IMR-90 (cell line): ENCODE data around the gene DOCK2. TPM values are rescaled to one million over a fixed set of nuclear protein-coding genes. Genes with fewer than 3 reads are reported as not detected.

Experiments
- ATAC-seq: fragments of 200-7000 bp; cut with Tn5 transposase; 2 replicates; pipeline ENCODE4 v1.9.1; 2020; ENCODE audit warnings: low read depth, mild to moderate bottlenecking, moderate library complexity
- BruUV-seq: library from RNA; stranded (reverse); fragments of 400-500 nt; replicated peaks from 2 replicates; lab custom pipeline; 2021; lab: Mats Ljungman, UMichigan
- CTCF ChIA-PET: fragments of 300-600 bp; formaldehyde crosslinking; extraction: SDS; loops from one replicate; lab custom pipeline; 2021; ENCODE audit warnings: antibody characterized with exemption; lab: Yijun Ruan, JAX
- POLR2A ChIA-PET: fragments of 300-600 bp; sonication (Branson Sonifier 250); formaldehyde crosslinking; loops from one replicate; lab custom pipeline; 2022; ENCODE audit warnings: antibody characterized with exemption; ENCODE audit not compliant: unreplicated experiment; lab: Charles Lee
- DNase-seq: peaks from one replicate; pipeline ENCODE4 v3.0.0; 2013
- H2AFZ ChIP-seq: replicated peaks from 2 replicates; pipeline ENCODE3; 2013; ENCODE audit warnings: low read length, mild to moderate bottlenecking; ENCODE audit not compliant: poor library complexity
- H2AK5ac ChIP-seq: 2 replicates; pipeline ENCODE4 v1.6.1; 2013; ENCODE audit warnings: low read depth, low read length, inconsistent platforms
- H2AK9ac ChIP-seq: replicated peaks from 2 replicates; pipeline ENCODE3; 2013; ENCODE audit warnings: mild to moderate bottlenecking, low read depth, low read length, moderate library complexity; ENCODE audit not compliant: poor library complexity
- H2BK120ac ChIP-seq: 2 replicates; pipeline ENCODE4 v1.6.1; 2013; ENCODE audit warnings: low read depth, low read length, inconsistent platforms
- H2BK15ac ChIP-seq: 3 replicates; pipeline ENCODE4 v1.6.1; 2013; ENCODE audit warnings: low read depth, low read length, inconsistent platforms
- H2BK20ac ChIP-seq: 2 replicates; pipeline ENCODE4 v1.6.1; 2013; ENCODE audit warnings: low read depth, mild to moderate bottlenecking, inconsistent platforms, low read length, moderate library complexity
- H2BK5ac ChIP-seq: 2 replicates; pipeline ENCODE4 v1.6.1; 2013; ENCODE audit warnings: mild to moderate bottlenecking, low read depth, low read length, inconsistent platforms; ENCODE audit not compliant: poor library complexity, severe bottlenecking
- H3K14ac ChIP-seq: replicated peaks from 2 replicates; pipeline ENCODE4 v1.6.1; 2013; ENCODE audit warnings: low read depth, low read length, inconsistent platforms
- H3K18ac ChIP-seq: 2 replicates; pipeline ENCODE4 v1.6.1; 2013; ENCODE audit warnings: low read depth, low read length, control low read depth
- H3K23ac ChIP-seq: 2 replicates; pipeline ENCODE4 v1.6.1; 2013; ENCODE audit warnings: low read depth, low read length, inconsistent platforms
- H3K27ac ChIP-seq: 2 replicates; pipeline ENCODE4 v1.5.1; 2013; ENCODE audit warnings: mild to moderate bottlenecking, control low read depth, low read length; ENCODE audit not compliant: insufficient read depth
- H3K27me3 ChIP-seq: 2 replicates; pipeline ENCODE4 v1.6.1; 2013; ENCODE audit warnings: low read length; ENCODE audit not compliant: control insufficient read depth, insufficient read depth
- H3K36me3 ChIP-seq: 2 replicates; pipeline ENCODE4 v1.6.1; 2013; ENCODE audit warnings: low read length, mixed read lengths; ENCODE audit not compliant: control insufficient read depth, insufficient read depth
- H3K4ac ChIP-seq: 2 replicates; pipeline ENCODE4 v1.6.1; 2013; ENCODE audit warnings: low read depth, low read length, inconsistent platforms
- H3K4me1 ChIP-seq: 2 replicates; pipeline ENCODE4 v1.6.1; 2013; ENCODE audit warnings: low read length, mixed read lengths; ENCODE audit not compliant: control insufficient read depth, insufficient read depth
- H3K4me2 ChIP-seq: 2 replicates; pipeline ENCODE4 v1.6.1; 2013; ENCODE audit warnings: low read depth, mild to moderate bottlenecking, control low read depth, low read length, moderate library complexity
- H3K4me3 ChIP-seq: 2 replicates; pipeline ENCODE4 v1.5.1; 2013; ENCODE audit warnings: low read depth, mild to moderate bottlenecking, control low read depth, low read length, moderate library complexity; ENCODE audit not compliant: insufficient read depth
- H3K56ac ChIP-seq: 2 replicates; pipeline ENCODE4 v1.6.1; 2013; ENCODE audit warnings: low read length, inconsistent platforms; ENCODE audit not compliant: insufficient read depth; ENCODE audit errors: extremely low read depth
- H3K79me1 ChIP-seq, 2 experiments: 2 replicates each; pipeline ENCODE4 v1.6.1; 2013; ENCODE audit warnings: low read length in 2 of 2, inconsistent platforms in 1 of 2, low read depth in 1 of 2
- H3K9ac ChIP-seq: 2 replicates; pipeline ENCODE4 v1.6.1; 2013; ENCODE audit warnings: low read depth, low read length, control low read depth
- H3K9me1 ChIP-seq: 2 replicates; pipeline ENCODE4 v1.6.1; 2013; ENCODE audit warnings: low read length, inconsistent platforms; ENCODE audit not compliant: insufficient read depth
- H3K9me3 ChIP-seq: 2 replicates; pipeline ENCODE4 v1.6.1; 2013; ENCODE audit warnings: low read length; ENCODE audit not compliant: control insufficient read depth, insufficient read depth
- H4K20me1 ChIP-seq: 2 replicates; pipeline ENCODE4 v1.6.1; 2013; ENCODE audit warnings: low read length, inconsistent platforms; ENCODE audit not compliant: insufficient read depth
- H4K5ac ChIP-seq: 2 replicates; pipeline ENCODE4 v1.6.1; 2013; ENCODE audit warnings: mild to moderate bottlenecking, low read depth, low read length, control low read depth
- H4K8ac ChIP-seq, 2 experiments: 2 replicates each; pipeline ENCODE4 v1.6.1; 2013; ENCODE audit warnings: low read depth in 2 of 2, low read length in 2 of 2, control low read depth in 1 of 2, inconsistent platforms in 1 of 2
- H4K91ac ChIP-seq: 2 replicates; pipeline ENCODE4 v1.6.1; 2013; ENCODE audit warnings: low read depth, low read length, inconsistent platforms; ENCODE audit not compliant: insufficient read depth
- CEBPB ChIP-seq: IDR thresholded peaks from 2 replicates; pipeline ENCODE4 v1.6.1; 2012; ENCODE audit warnings: low read depth, low read length, improper control_type of control experiment
- CHD1 ChIP-seq: IDR thresholded peaks from 2 replicates; pipeline ENCODE4 v1.6.1; 2012; ENCODE audit warnings: low read depth, low read length, improper control_type of control experiment
- CTCF ChIP-seq: conservative IDR thresholded peaks from 2 replicates; pipeline ENCODE4 v1.5.1; 2012; ENCODE audit warnings: mild to moderate bottlenecking, low read depth, low read length, improper control_type of control experiment
- ELK1 ChIP-seq: fragments of 150-350 bp; IDR thresholded peaks from 2 replicates; pipeline ENCODE4 v1.6.1; 2016; ENCODE audit warnings: low read depth, mild to moderate bottlenecking, low read length, moderate library complexity, borderline replicate concordance
- FOS ChIP-seq: fragments of 150-350 bp; IDR thresholded peaks from 2 replicates; pipeline ENCODE4 v1.6.1; 2016; ENCODE audit warnings: low read depth, low read length
- MAFK ChIP-seq: IDR thresholded peaks from 2 replicates; pipeline ENCODE4 v1.6.1; 2012; ENCODE audit warnings: low read depth, low read length, improper control_type of control experiment
- MXI1 ChIP-seq: IDR thresholded peaks from 2 replicates; pipeline ENCODE4 v1.6.1; 2012; ENCODE audit warnings: low read depth, mild to moderate bottlenecking, low read length, moderate library complexity, borderline replicate concordance
- NFE2L2 ChIP-seq: fragments of 150-350 bp; IDR thresholded peaks from 2 replicates; pipeline ENCODE4 v1.6.1; 2016; ENCODE audit warnings: low read depth, mild to moderate bottlenecking, low read length
- SMC3 ChIP-seq: fragments of 150-350 bp; IDR thresholded peaks from 2 replicates; pipeline ENCODE4 v1.6.1; 2016; ENCODE audit warnings: low read depth, mild to moderate bottlenecking, antibody characterized with exemption, low read length, moderate library complexity
- USF2 ChIP-seq: fragments of 150-350 bp; IDR thresholded peaks from 2 replicates; pipeline ENCODE4 v1.6.1; 2017; ENCODE audit warnings: mild to moderate bottlenecking, antibody characterized with exemption, low read length, low read depth
- dilution Hi-C: fragments of 300-500 bp; cut with HindIII; formaldehyde crosslinking; loops from one replicate; pipeline ENCODE4 v1.14.3; 2018; ENCODE audit warnings: low sequenced_read_pairs; ENCODE audit not compliant: unreplicated experiment
- in situ Hi-C: fragments of 300-500 bp; cut with MboI; formaldehyde crosslinking; loops from 3 replicates; pipeline ENCODE4 v1.14.3; 2019; ENCODE audit warnings: low sequenced_read_pairs, inconsistent platforms, mixed read lengths
- intact Hi-C: fragments of 100-400 bp; cut with micrococcal nuclease; formaldehyde crosslinking; loops from 2 replicates; pipeline ENCODE4 v1.10.0; 2022
- polyA plus RNA-seq, 3 experiments: library from polyadenylated mRNA; depleted of rRNA; stranded (reverse); fragments of >200 nt; gene quantifications; 2 replicates each; pipeline ENCODE4 v1.2.3, GENCODE V29; 2012; ENCODE audit warnings: low replicate concordance in 1 of 3
- total RNA-seq: library from RNA; depleted of rRNA; stranded (reverse); fragments of >200 nt; gene quantifications from 2 replicates; pipeline ENCODE4 v1.2.3, GENCODE V29; 2012

Gene DOCK2
- total and polyA plus RNA-seq, 2 of the 4 experiments (the other 2 are of a cell fraction), result 0.72 to 3.0 TPM

DNA sequence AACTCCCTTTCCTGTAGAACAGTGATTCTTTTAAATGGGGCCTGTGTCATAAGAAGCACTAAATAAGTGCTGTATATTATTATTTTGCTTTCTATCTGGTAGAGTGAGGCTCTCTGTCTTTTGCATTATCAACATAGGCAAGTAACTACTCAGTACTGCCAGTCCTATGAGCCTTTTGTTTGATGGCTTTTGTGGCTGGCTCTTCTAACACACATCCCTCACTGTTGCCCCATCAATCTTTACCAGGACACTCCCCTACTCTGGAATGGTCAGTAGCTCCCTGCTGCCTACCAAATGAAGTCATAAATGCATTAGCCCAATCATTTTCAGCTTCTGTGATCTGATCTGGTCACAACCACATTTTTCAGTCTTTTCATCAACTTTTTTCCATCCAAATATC, 205.6 kb downstream of the DOCK2 start:
- Histone ChIP-seq H4K8ac (no peak overlapping the region), H3K23ac (no peak overlapping the region), H2BK5ac (no peak overlapping the region), H3K36me3 (no peaks in the 10 kb centered on the region), H3K9ac (no peak overlapping the region), H3K4me1 (no peaks in the 10 kb centered on the region), H3K9me1 (no peaks in the 10 kb centered on the region), H3K4me3 (no peak overlapping the region), H3K4ac (no peak overlapping the region), H3K56ac (no peak overlapping the region), H2BK15ac (no peak overlapping the region), H2AFZ (no peak overlapping the region), H4K5ac (no peak overlapping the region), H2BK20ac (no peak overlapping the region), H2AK5ac (no peak overlapping the region), H4K20me1 (no peaks in the 10 kb centered on the region), H3K14ac (no peak overlapping the region), H3K79me1 (no peaks in the 10 kb centered on the region), H3K4me2 (no peak overlapping the region), H3K27me3 (no peaks in the 10 kb centered on the region), H3K9me3 (no peaks in the 10 kb centered on the region), H3K18ac (no peak overlapping the region), H4K91ac (no peak overlapping the region), H2BK120ac (no peak overlapping the region), H3K27ac (no peak overlapping the region), H2AK9ac (no peak overlapping the region)
- dilution Hi-C loops, result no loop called here
- no TSS peak for BruUV-seq
- ATAC-seq (no peak), DNase-seq (no peak)
- intact Hi-C loops, result no loop called here
- in situ Hi-C loops, result no loop called here
- CTCF ChIA-PET, result no interaction called here
- TF ChIP-seq CEBPB (no peak), ELK1 (no peak), MAFK (no peak), CTCF (no peak), FOS (no peak), USF2 (no peak), NFE2L2 (no peak), MXI1 (no peak), SMC3 (no peak), CHD1 (no peak)
- POLR2A ChIA-PET, result no interaction called here
